ENCODE results near the gene PTPN12. TPM values are rescaled to one million over a fixed set of nuclear protein-coding genes. Genes with fewer than 3 reads are reported as not detected.

The PTPN12 gene
- total and polyA plus RNA-seq, 2 donors from 2014 or later = 19.2 to 83.1 TPM

DNA sequence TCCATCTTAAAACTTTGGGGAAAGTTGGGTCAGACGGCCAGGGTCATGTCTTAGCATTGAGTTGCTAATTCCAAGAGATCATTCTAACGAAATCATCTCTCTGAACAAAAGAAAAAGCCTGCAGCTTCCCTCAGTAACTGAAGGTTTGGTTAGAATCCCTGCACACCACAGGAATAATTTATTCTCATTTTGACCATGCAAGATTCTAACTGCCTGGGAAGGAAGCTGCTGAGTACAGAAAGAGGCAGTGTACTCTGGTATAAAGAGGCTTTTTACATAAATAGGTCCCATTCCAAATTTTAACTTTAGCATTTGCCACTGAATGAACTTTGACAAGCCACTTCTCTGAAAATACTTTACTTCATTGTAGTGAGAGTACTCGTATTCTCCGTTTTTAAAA is 82.2 kb downstream of the PTPN12 start:
- H3K9ac ChIP-seq (ENCODE audit: low read length in 3 of 3) = no peak overlapping the region
- intact Hi-C loops (cut with DNase I) = no loop called here
- H3K27ac ChIP-seq (ENCODE audit: low read depth in 2 of 2, low read length in 2 of 2) = no peak overlapping the region
- no peaks in the 10 kb centered on the region for H3K4me1 ChIP-seq (ENCODE audit: control insufficient read depth in 2 of 3, insufficient read depth in 2 of 3, low read depth in 1 of 3, low read length in 3 of 3)
- H3K36me3 ChIP-seq (ENCODE audit: control insufficient read depth in 2 of 3, insufficient read depth in 3 of 3, low read length in 3 of 3) = peaks cover 0 to 6% (median 3%) of the 10 kb centered on the region in 3 donors
- TF ChIP-seq, protein P1, sequence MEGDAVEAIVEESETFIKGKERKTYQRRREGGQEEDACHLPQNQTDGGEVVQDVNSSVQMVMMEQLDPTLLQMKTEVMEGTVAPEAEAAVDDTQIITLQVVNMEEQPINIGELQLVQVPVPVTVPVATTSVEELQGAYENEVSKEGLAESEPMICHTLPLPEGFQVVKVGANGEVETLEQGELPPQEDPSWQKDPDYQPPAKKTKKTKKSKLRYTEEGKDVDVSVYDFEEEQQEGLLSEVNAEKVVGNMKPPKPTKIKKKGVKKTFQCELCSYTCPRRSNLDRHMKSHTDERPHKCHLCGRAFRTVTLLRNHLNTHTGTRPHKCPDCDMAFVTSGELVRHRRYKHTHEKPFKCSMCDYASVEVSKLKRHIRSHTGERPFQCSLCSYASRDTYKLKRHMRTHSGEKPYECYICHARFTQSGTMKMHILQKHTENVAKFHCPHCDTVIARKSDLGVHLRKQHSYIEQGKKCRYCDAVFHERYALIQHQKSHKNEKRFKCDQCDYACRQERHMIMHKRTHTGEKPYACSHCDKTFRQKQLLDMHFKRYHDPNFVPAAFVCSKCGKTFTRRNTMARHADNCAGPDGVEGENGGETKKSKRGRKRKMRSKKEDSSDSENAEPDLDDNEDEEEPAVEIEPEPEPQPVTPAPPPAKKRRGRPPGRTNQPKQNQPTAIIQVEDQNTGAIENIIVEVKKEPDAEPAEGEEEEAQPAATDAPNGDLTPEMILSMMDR (IDR thresholded peaks at IDR 0.05; ENCODE audit: borderline replicate concordance, extremely low read depth, insufficient read depth) = no peak
- no peaks in the 10 kb centered on the region for H3K27me3 ChIP-seq (ENCODE audit: control insufficient read depth, insufficient read depth, low read length)
- FAIRE-seq (no peak), DNase-seq (no peak)
- H3K9me3 ChIP-seq (ENCODE audit: control insufficient read depth in 2 of 3, insufficient read depth in 1 of 3, low read length in 3 of 3) = no peaks in the 10 kb centered on the region
- H3K4me3 ChIP-seq (ENCODE audit: low read length in 3 of 3) = no peak overlapping the region

- H3K9me3 ChIP-seq (ENCODE audit: control insufficient read depth in 2 of 3, insufficient read depth in 1 of 3, low read length in 3 of 3) = no peaks in the 10 kb centered on the region
- H3K27me3 ChIP-seq (ENCODE audit: control insufficient read depth, insufficient read depth, low read length) = no peaks in the 10 kb centered on the region
- H3K36me3 ChIP-seq (ENCODE audit: control insufficient read depth in 2 of 3, insufficient read depth in 3 of 3, low read length in 3 of 3) = peaks cover 0 to 10% (median 8%) of the 10 kb centered on the region in 3 donors
- DNase-seq (peak in 2 of 5 donors; percentile 5 to 16), FAIRE-seq (no peak)
- TF ChIP-seq, protein P1 (IDR thresholded peaks at IDR 0.05; ENCODE audit: borderline replicate concordance, extremely low read depth, insufficient read depth) = no peak
- H3K4me1 ChIP-seq (ENCODE audit: control insufficient read depth in 2 of 3, insufficient read depth in 2 of 3, low read depth in 1 of 3, low read length in 3 of 3) = no peaks in the 10 kb centered on the region
- H3K9ac ChIP-seq (ENCODE audit: low read length in 3 of 3) = no peak overlapping the region
- no peak overlapping the region for H3K27ac ChIP-seq (ENCODE audit: low read depth in 2 of 2, low read length in 2 of 2)
- H3K4me3 ChIP-seq (ENCODE audit: low read length in 3 of 3) = no peak overlapping the region
- intact Hi-C loops (cut with DNase I) = no loop called here
Measured at GRCh38 chr7:77626586-77627308, 89.7 kb downstream of the PTPN12 start.

GRCh38 chr7:77627309-77627676 is 90.2 kb downstream of the PTPN12 start:
- intact Hi-C loops (cut with DNase I) = no loop called here
- DNase-seq (no peak), FAIRE-seq (no peak)
- Histone ChIP-seq H3K4me1 (ENCODE audit: control insufficient read depth in 2 of 3, insufficient read depth in 2 of 3, low read depth in 1 of 3, low read length in 3 of 3) (no peaks in the 10 kb centered on the region), H3K36me3 (ENCODE audit: control insufficient read depth in 2 of 3, insufficient read depth in 3 of 3, low read length in 3 of 3) (peaks cover 0 to 8% (median 6%) of the 10 kb centered on the region in 3 donors), H3K27ac (ENCODE audit: low read depth in 2 of 2, low read length in 2 of 2) (no peak overlapping the region), H3K9ac (ENCODE audit: low read length in 3 of 3) (no peak overlapping the region), H3K9me3 (ENCODE audit: control insufficient read depth in 2 of 3, insufficient read depth in 1 of 3, low read length in 3 of 3) (no peaks in the 10 kb centered on the region), H3K4me3 (ENCODE audit: low read length in 3 of 3) (no peak overlapping the region), H3K27me3 (ENCODE audit: control insufficient read depth, insufficient read depth, low read length) (no peaks in the 10 kb centered on the region)
- TF ChIP-seq, protein P1 (IDR thresholded peaks at IDR 0.05; ENCODE audit: borderline replicate concordance, extremely low read depth, insufficient read depth) = no peak
